Measurements from ENCODE around the gene WDR11. TPM values are rescaled to one million over a fixed set of nuclear protein-coding genes. Genes with fewer than 3 reads are reported as not detected.

Gene WDR11
- total RNA-seq = 10 to 100 TPM; 40.5 to 61.8 (median 57.7) TPM

- H3K9me3 ChIP-seq = no peaks in the 10 kb centered on the region
- H3K4me1 ChIP-seq = peaks cover 0 to 31% (median 10%) of the 10 kb centered on the region in 4 donors
- peak in 1 of 2 donors; percentile 78 for TF ChIP-seq EP300 (IDR thresholded peaks at IDR 0.05)
- no peak for TF ChIP-seq CTCF (IDR thresholded peaks at IDR 0.05)
- peak; percentile 26 to 27 for TF ChIP-seq POLR2A (IDR thresholded peaks at IDR 0.05)
- no peaks in the 10 kb centered on the region for H3K27me3 ChIP-seq
- WGBS, 2 donors = 5% methylated on average over 34 to 45 of the region's 45 CpGs
- H3K36me3 ChIP-seq = peaks cover 0 to 29% (median 0%) of the 10 kb centered on the region in 3 donors
- peak within 1 kb of the TSS; percentile 75 to 88 (median 76) for H3K4me3 ChIP-seq
- peak within 1 kb of the TSS; percentile 69 to 88 (median 83) for H3K27ac ChIP-seq
- peak; percentile 63 to 85 for DNase-seq (ENCODE audit: low spot score in 2 of 2)
These were observed at the start of gene WDR11 for GRCh38 chr10:120850911-120851865. TSS of gene WDR11 (plus strand) at chr10:120851362. CDS start at chr10:120851421, 59 bp downstream.

- WGBS, 2 donors = 74 to 81% methylated on average over 3 of the region's 3 CpGs
- Histone ChIP-seq H3K27ac (no peak overlapping the region), H3K9me3 (no peaks in the 10 kb centered on the region), H3K27me3 (no peaks in the 10 kb centered on the region), H3K4me1 (no peaks in the 10 kb centered on the region), H3K36me3 (no peaks in the 10 kb centered on the region), H3K4me3 (no peak overlapping the region)
- no peak for TF ChIP-seq CTCF (IDR thresholded peaks at IDR 0.05)
- no peak for TF ChIP-seq POLR2A (IDR thresholded peaks at IDR 0.05)
- TF ChIP-seq EP300 (IDR thresholded peaks at IDR 0.05) = no peak
- no peak for DNase-seq (ENCODE audit: low spot score in 2 of 2)
These were observed 48.2 kb upstream of the WDR11 start for GRCh38 chr10:120802935-120803334.

DNA sequence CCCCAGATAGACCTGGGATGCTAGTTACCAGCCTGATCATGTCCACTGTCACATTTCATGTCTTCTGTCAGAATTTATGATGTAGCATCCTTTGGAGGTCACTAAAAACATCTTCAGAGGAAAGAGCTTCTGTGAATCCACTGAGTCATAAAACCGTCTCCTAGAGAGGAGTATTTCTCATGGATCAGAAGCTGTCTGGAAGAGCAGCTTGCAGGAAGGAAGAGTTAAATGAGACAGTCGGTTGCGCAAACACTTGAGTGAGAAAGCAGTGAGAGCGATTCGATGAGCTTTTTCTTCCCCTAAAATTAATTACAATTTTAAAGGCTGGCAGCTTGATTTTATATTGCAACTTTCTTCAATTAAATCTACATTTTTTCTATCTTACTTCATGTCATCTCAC is 47.2 kb upstream of the WDR11 start:
- Histone ChIP-seq H3K4me1 (no peaks in the 10 kb centered on the region), H3K9me3 (no peaks in the 10 kb centered on the region), H3K4me3 (no peak overlapping the region), H3K27ac (no peak overlapping the region), H3K27me3 (no peaks in the 10 kb centered on the region), H3K36me3 (no peaks in the 10 kb centered on the region)
- WGBS, 2 donors = 78 to 85% methylated on average over 5 of the region's 5 CpGs
- TF ChIP-seq POLR2A (IDR thresholded peaks at IDR 0.05) = no peak
- TF ChIP-seq CTCF (IDR thresholded peaks at IDR 0.05) = no peak
- no peak for TF ChIP-seq EP300 (IDR thresholded peaks at IDR 0.05)
- no peak for DNase-seq (ENCODE audit: low spot score in 2 of 2)

- H3K4me1 ChIP-seq = no peaks in the 10 kb centered on the region
- no peak overlapping the region for H3K4me3 ChIP-seq
- no peaks in the 10 kb centered on the region for H3K27me3 ChIP-seq
- H3K9me3 ChIP-seq = no peaks in the 10 kb centered on the region
- 69 to 73% methylated on average over 7 of the region's 7 CpGs for WGBS, 2 donors
- DNase-seq (ENCODE audit: low spot score in 2 of 2) = no peak
- no peak for TF ChIP-seq POLR2A (IDR thresholded peaks at IDR 0.05)
- TF ChIP-seq EP300 (IDR thresholded peaks at IDR 0.05) = no peak
- no peak for TF ChIP-seq CTCF (IDR thresholded peaks at IDR 0.05)
- no peaks in the 10 kb centered on the region for H3K36me3 ChIP-seq
- H3K27ac ChIP-seq = no peak overlapping the region
These were observed 45.9 kb upstream of the WDR11 start for GRCh38 chr10:120805014-120805812.

Data from tibial nerve (tissue), 4 donors.